ENCODE measurements around the gene FANCM.
"Not testable (repeated sequence)": the region's sequence is repeated elsewhere in the genome, so short reads cannot be mapped to it uniquely, and the experiment has no call there.

Gene FANCM

GRCh38 chr14:45135659-45136395 is at the start of gene FANCM:
FANCM (plus strand) TSS chr14:45135930; CDS start chr14:45136032, 102 bp downstream.
- DNase-seq (ENCODE audit: low spot score), result peak; percentile 93

GRCh38 chr14:45089813-45090212 is 45.9 kb upstream of the FANCM start:
- DNase-seq (ENCODE audit: low spot score), result peak; percentile 57

- no peak for DNase-seq (ENCODE audit: low spot score)
Observed at GRCh38 chr14:45091710-45092109, 44.0 kb upstream of the FANCM start.

- DNase-seq (ENCODE audit: low spot score), result no peak
Observed at GRCh38 chr14:45094275-45094674, 41.5 kb upstream of the FANCM start.

- no peak for DNase-seq (ENCODE audit: low spot score)
Observed at GRCh38 chr14:45095143-45095542, 40.6 kb upstream of the FANCM start.

- DNase-seq (ENCODE audit: low spot score), result no peak
Observed at GRCh38 chr14:45096218-45096617, 39.5 kb upstream of the FANCM start.

GRCh38 chr14:45103806-45104205 is 31.9 kb upstream of the FANCM start:
- no peak for DNase-seq (ENCODE audit: low spot score)

- no peak for DNase-seq (ENCODE audit: low spot score)
Observed at GRCh38 chr14:45104561-45104960, 31.2 kb upstream of the FANCM start.

GRCh38 chr14:45112896-45113781 is 22.6 kb upstream of the FANCM start:
- DNase-seq (ENCODE audit: low spot score), result no peak

GRCh38 chr14:45114327-45114726 is 21.4 kb upstream of the FANCM start:
- no peak for DNase-seq (ENCODE audit: low spot score)

GRCh38 chr14:45118594-45118993 is 17.1 kb upstream of the FANCM start:
- no peak for DNase-seq (ENCODE audit: low spot score)

GRCh38 chr14:45120096-45120495 is 15.6 kb upstream of the FANCM start:
- no peak for DNase-seq (ENCODE audit: low spot score)

GRCh38 chr14:45123271-45123670 is 12.5 kb upstream of the FANCM start:
- DNase-seq (ENCODE audit: low spot score), result no peak

- DNase-seq (ENCODE audit: low spot score), result no peak
Observed at GRCh38 chr14:45125754-45126153, 10.0 kb upstream of the FANCM start.

- DNase-seq (ENCODE audit: low spot score), result no peak
Observed at GRCh38 chr14:45128963-45129629, 6.6 kb upstream of the FANCM start.

GRCh38 chr14:45133683-45134050 is 2.1 kb upstream of the FANCM start:
- no peak for DNase-seq (ENCODE audit: low spot score)

- peak; percentile 98 for DNase-seq (ENCODE audit: low spot score)
Observed at GRCh38 chr14:45134051-45134958, 1.4 kb upstream of the FANCM start, which contains the start of gene FKBP3. FKBP3 (minus strand) TSS chr14:45134481; CDS start chr14:45134456, 25 bp downstream.

GRCh38 chr14:45135156-45135555 is 574 bp upstream of the FANCM start:
- DNase-seq (ENCODE audit: low spot score), result no peak

GRCh38 chr14:45136399-45136798 is 669 bp downstream of the FANCM start:
- no peak for DNase-seq (ENCODE audit: low spot score)

GRCh38 chr14:45140661-45141187 is 5.0 kb downstream of the FANCM start:
- no peak for DNase-seq (ENCODE audit: low spot score)

- DNase-seq (ENCODE audit: low spot score), result not testable (repeated sequence)
Observed at GRCh38 chr14:45142083-45142482, 6.4 kb downstream of the FANCM start.

Data from CD4-positive, alpha-beta T cell treated with Interleukin-15 for 4 hours (primary cell).